IgD-negative memory B cell (primary cell): ENCODE results near the gene HNRNPA1L2. TPM values are rescaled to one million over a fixed set of nuclear protein-coding genes. Genes with fewer than 3 reads are reported as not detected.
"Not testable (repeated sequence)": the region's sequence is repeated elsewhere in the genome, so short reads cannot be mapped to it uniquely, and the experiment has no call there.

Source experiments
- H3K27ac Mint-ChIP-seq, 3 donors: one replicate each; pipeline ENCODE4 v1.8.0; 2020 to 2022; ENCODE audit warnings: mild to moderate bottlenecking in 3 of 3, mixed read lengths in 3 of 3, moderate library complexity in 1 of 3
- H3K27me3 Mint-ChIP-seq: one replicate; pipeline ENCODE4 v1.8.0; 2021; ENCODE audit warnings: mixed read lengths
- H3K36me3 Mint-ChIP-seq: one replicate; pipeline ENCODE4 v1.8.0; 2020; ENCODE audit warnings: mild to moderate bottlenecking, mixed read lengths
- H3K4me1 Mint-ChIP-seq, 3 donors: one replicate each; pipeline ENCODE4 v1.8.0; 2020 to 2022; ENCODE audit warnings: mixed read lengths in 3 of 3, mild to moderate bottlenecking in 1 of 3
- H3K4me3 Mint-ChIP-seq, 4 donors: one replicate each; pipeline ENCODE4 v1.8.0; 2020 to 2022; ENCODE audit warnings: mild to moderate bottlenecking in 4 of 4, mixed read lengths in 4 of 4, moderate library complexity in 3 of 4
- H3K9me3 Mint-ChIP-seq, 3 donors: one replicate each; pipeline ENCODE4 v1.8.0; 2020 to 2021; ENCODE audit warnings: mixed read lengths in 3 of 3, mild to moderate bottlenecking in 1 of 3
- polyA plus RNA-seq: library from polyadenylated mRNA; unstranded; fragments of 300-500 nt; fragmentation: Illumina TruSeq; gene quantifications from one replicate; pipeline ENCODE4 v1.2.3, GENCODE V29; 2021

The HNRNPA1L2 gene
- 17.0 TPM for polyA plus RNA-seq

GRCh38 chr13:52642131-52642530, at the start of gene HNRNPA1L2:
TSS of gene HNRNPA1L2 (plus strand) at chr13:52642431. CDS start at chr13:52642493, 62 bp downstream.
- H3K27ac Mint-ChIP-seq = no peak within 1 kb of the TSS
- H3K4me1 Mint-ChIP-seq = peaks cover 8 to 11% (median 9%) of the 10 kb centered on the region in 3 donors
- peaks cover 2% of the 10 kb centered on the region for H3K36me3 Mint-ChIP-seq
- H3K4me3 Mint-ChIP-seq = no peak within 1 kb of the TSS
- no peaks in the 10 kb centered on the region for H3K27me3 Mint-ChIP-seq
- no peaks in the 10 kb centered on the region for H3K9me3 Mint-ChIP-seq

GRCh38 chr13:52593175-52593574, 49.1 kb upstream of the HNRNPA1L2 start:
- not testable (repeated sequence) for H3K27ac Mint-ChIP-seq, H3K4me3 Mint-ChIP-seq, H3K36me3 Mint-ChIP-seq, H3K4me1 Mint-ChIP-seq, H3K9me3 Mint-ChIP-seq
- peaks cover 21% of the 10 kb centered on the region for H3K27me3 Mint-ChIP-seq

GRCh38 chr13:52593812-52594211, 48.4 kb upstream of the HNRNPA1L2 start:
- peaks cover 26% of the 10 kb centered on the region for H3K27me3 Mint-ChIP-seq
- not testable (repeated sequence) for H3K36me3 Mint-ChIP-seq, H3K9me3 Mint-ChIP-seq, H3K27ac Mint-ChIP-seq, H3K4me3 Mint-ChIP-seq, H3K4me1 Mint-ChIP-seq

- not testable (repeated sequence) for H3K36me3 Mint-ChIP-seq, H3K4me3 Mint-ChIP-seq, H3K9me3 Mint-ChIP-seq, H3K27ac Mint-ChIP-seq, H3K4me1 Mint-ChIP-seq
- H3K27me3 Mint-ChIP-seq = peaks cover 29% of the 10 kb centered on the region
Observed at GRCh38 chr13:52594295-52594694, 47.9 kb upstream of the HNRNPA1L2 start.

GRCh38 chr13:52597676-52598075, 44.6 kb upstream of the HNRNPA1L2 start:
- H3K36me3 Mint-ChIP-seq = no peaks in the 10 kb centered on the region
- H3K4me3 Mint-ChIP-seq = no peak overlapping the region
- H3K4me1 Mint-ChIP-seq = peaks cover 2 to 11% (median 9%) of the 10 kb centered on the region in 3 donors
- H3K27ac Mint-ChIP-seq = no peak overlapping the region
- peaks cover 32% of the 10 kb centered on the region for H3K27me3 Mint-ChIP-seq
- no peaks in the 10 kb centered on the region for H3K9me3 Mint-ChIP-seq

GRCh38 chr13:52599037-52599847, 43.0 kb upstream of the HNRNPA1L2 start:
- H3K27ac Mint-ChIP-seq = no peak overlapping the region
- no peaks in the 10 kb centered on the region for H3K36me3 Mint-ChIP-seq
- H3K9me3 Mint-ChIP-seq = no peaks in the 10 kb centered on the region
- H3K4me1 Mint-ChIP-seq = peaks cover 2 to 11% (median 9%) of the 10 kb centered on the region in 3 donors
- peak overlapping the region; percentile 35 to 91 (median 76) for H3K4me3 Mint-ChIP-seq
- H3K27me3 Mint-ChIP-seq = peaks cover 33% of the 10 kb centered on the region

GRCh38 chr13:52599848-52600603, 42.2 kb upstream of the HNRNPA1L2 start:
- H3K27ac Mint-ChIP-seq = no peak overlapping the region
- no peaks in the 10 kb centered on the region for H3K9me3 Mint-ChIP-seq
- H3K27me3 Mint-ChIP-seq = peaks cover 33% of the 10 kb centered on the region
- peak overlapping the region; percentile 35 to 91 (median 76) for H3K4me3 Mint-ChIP-seq
- H3K36me3 Mint-ChIP-seq = no peaks in the 10 kb centered on the region
- H3K4me1 Mint-ChIP-seq = peaks cover 2 to 11% (median 9%) of the 10 kb centered on the region in 3 donors

GRCh38 chr13:52600666-52601065, 41.6 kb upstream of the HNRNPA1L2 start:
- Mint-ChIP-seq H3K27me3 (peaks cover 33% of the 10 kb centered on the region), H3K36me3 (no peaks in the 10 kb centered on the region), H3K4me3 (peak overlapping the region; percentile 7 to 68 (median 40)), H3K9me3 (no peaks in the 10 kb centered on the region), H3K27ac (no peak overlapping the region), H3K4me1 (peaks cover 2 to 11% (median 9%) of the 10 kb centered on the region in 3 donors)

GRCh38 chr13:52603316-52603715, 38.9 kb upstream of the HNRNPA1L2 start:
- Mint-ChIP-seq H3K4me1 (peaks cover 2 to 11% (median 9%) of the 10 kb centered on the region in 3 donors), H3K27me3 (peaks cover 22% of the 10 kb centered on the region)
- not testable (repeated sequence) for H3K27ac Mint-ChIP-seq, H3K9me3 Mint-ChIP-seq, H3K36me3 Mint-ChIP-seq, H3K4me3 Mint-ChIP-seq

- not testable (repeated sequence) for H3K9me3 Mint-ChIP-seq, H3K36me3 Mint-ChIP-seq, H3K27ac Mint-ChIP-seq, H3K27me3 Mint-ChIP-seq, H3K4me3 Mint-ChIP-seq, H3K4me1 Mint-ChIP-seq
Observed at GRCh38 chr13:52606126-52606525, 36.1 kb upstream of the HNRNPA1L2 start.

- H3K9me3 Mint-ChIP-seq, H3K27me3 Mint-ChIP-seq, H3K4me1 Mint-ChIP-seq, H3K36me3 Mint-ChIP-seq, H3K27ac Mint-ChIP-seq, H3K4me3 Mint-ChIP-seq: not testable (repeated sequence)
Observed at GRCh38 chr13:52606795-52607194, 35.4 kb upstream of the HNRNPA1L2 start.

GRCh38 chr13:52608184-52608583, 34.0 kb upstream of the HNRNPA1L2 start:
- not testable (repeated sequence) for H3K36me3 Mint-ChIP-seq, H3K4me1 Mint-ChIP-seq, H3K9me3 Mint-ChIP-seq, H3K27me3 Mint-ChIP-seq, H3K27ac Mint-ChIP-seq
- peak overlapping the region in 1 of 4 donors; percentile 3 for H3K4me3 Mint-ChIP-seq

- H3K36me3 Mint-ChIP-seq, H3K4me3 Mint-ChIP-seq, H3K9me3 Mint-ChIP-seq, H3K27me3 Mint-ChIP-seq, H3K4me1 Mint-ChIP-seq: not testable (repeated sequence)
- H3K27ac Mint-ChIP-seq = peak overlapping the region in 1 of 3 donors; percentile 48
Observed at GRCh38 chr13:52609013-52609606, 33.1 kb upstream of the HNRNPA1L2 start.

- not testable (repeated sequence) for H3K4me3 Mint-ChIP-seq, H3K36me3 Mint-ChIP-seq, H3K9me3 Mint-ChIP-seq, H3K27me3 Mint-ChIP-seq, H3K4me1 Mint-ChIP-seq, H3K27ac Mint-ChIP-seq
Observed at GRCh38 chr13:52610158-52610557, 32.1 kb upstream of the HNRNPA1L2 start.

- no peaks in the 10 kb centered on the region for H3K27me3 Mint-ChIP-seq
- peak overlapping the region; percentile 19 to 86 (median 63) for H3K27ac Mint-ChIP-seq
- H3K4me3 Mint-ChIP-seq = peak overlapping the region in 2 of 4 donors; percentile 65 to 90
- H3K9me3 Mint-ChIP-seq = no peaks in the 10 kb centered on the region
- H3K36me3 Mint-ChIP-seq = no peaks in the 10 kb centered on the region
- peaks cover 13 to 31% (median 20%) of the 10 kb centered on the region in 3 donors for H3K4me1 Mint-ChIP-seq
Observed at GRCh38 chr13:52615134-52615801, 27.0 kb upstream of the HNRNPA1L2 start.
